HEK293 (cell line): ENCODE measurements around the gene MAPKAP1.

ENCODE experiments used
- KLF1 ChIP-seq: fragments of 450-650 bp; formaldehyde crosslinking; IDR thresholded peaks from 2 replicates; pipeline ENCODE4 v1.5.1; 2016; ENCODE audit warnings: missing biosample characterization, missing genetic modification characterization
- REPIN1 ChIP-seq: fragments of 450-650 bp; formaldehyde crosslinking; IDR thresholded peaks from 2 replicates; pipeline ENCODE4 v1.5.1; 2017; ENCODE audit warnings: missing biosample characterization, missing genetic modification characterization, low read depth
- SETDB1 ChIP-seq: IDR thresholded peaks from one replicate; pipeline ENCODE4 v1.6.1; 2017; ENCODE audit warnings: mild to moderate bottlenecking, low read length, moderate library complexity, mixed read lengths; ENCODE audit not compliant: insufficient read length
- ZNF169 ChIP-seq: fragments of 450-650 bp; formaldehyde crosslinking; IDR thresholded peaks from 2 replicates; pipeline ENCODE4 v1.5.1; 2016; ENCODE audit warnings: missing biosample characterization, missing genetic modification characterization
- ZNF324 ChIP-seq: fragments of 450-650 bp; formaldehyde crosslinking; IDR thresholded peaks from 2 replicates; pipeline ENCODE4 v1.5.1; 2016; ENCODE audit warnings: missing biosample characterization, missing genetic modification characterization
- ZNF544 ChIP-seq: fragments of 450-650 bp; formaldehyde crosslinking; IDR thresholded peaks from 2 replicates; pipeline ENCODE4 v1.5.0; 2017; ENCODE audit warnings: missing biosample characterization, missing genetic modification characterization
- TF ChIP-seq, protein P1 (sequence below): fragments of 450-650 bp; formaldehyde crosslinking; IDR thresholded peaks from 2 replicates; pipeline ENCODE4 v1.5.1; 2016; ENCODE audit warnings: missing biosample characterization, missing genetic modification characterization
- TF ChIP-seq, protein P2 (sequence below): fragments of 450-650 bp; formaldehyde crosslinking; IDR thresholded peaks from 2 replicates; pipeline ENCODE4 v1.5.1; 2016; ENCODE audit warnings: missing biosample characterization, missing genetic modification characterization
- TF ChIP-seq, protein P3 (sequence below): fragments of 450-650 bp; formaldehyde crosslinking; IDR thresholded peaks from 2 replicates; pipeline ENCODE4 v1.5.1; 2016; ENCODE audit warnings: missing biosample characterization, missing genetic modification characterization, borderline replicate concordance

DNA sequence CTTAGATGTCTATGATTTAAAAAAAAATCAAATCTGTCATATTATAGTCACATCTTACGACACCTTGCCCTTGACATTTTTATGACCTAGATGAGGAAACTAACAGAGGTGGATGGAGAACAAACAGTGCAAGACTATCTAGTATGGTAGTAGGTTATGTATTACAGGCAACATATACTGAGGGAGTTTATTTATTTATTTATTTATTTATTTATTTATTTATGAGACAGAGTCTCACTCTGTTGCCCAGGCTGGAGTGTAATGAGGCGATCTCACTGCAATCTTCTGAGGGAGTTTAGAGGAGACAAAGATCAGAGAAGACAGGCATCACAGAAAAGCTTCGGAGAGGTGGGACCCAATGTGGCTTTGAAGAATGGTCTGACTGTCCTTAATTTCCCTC, 35.6 kb upstream of the MAPKAP1 start:
- TF ChIP-seq, protein P1, sequence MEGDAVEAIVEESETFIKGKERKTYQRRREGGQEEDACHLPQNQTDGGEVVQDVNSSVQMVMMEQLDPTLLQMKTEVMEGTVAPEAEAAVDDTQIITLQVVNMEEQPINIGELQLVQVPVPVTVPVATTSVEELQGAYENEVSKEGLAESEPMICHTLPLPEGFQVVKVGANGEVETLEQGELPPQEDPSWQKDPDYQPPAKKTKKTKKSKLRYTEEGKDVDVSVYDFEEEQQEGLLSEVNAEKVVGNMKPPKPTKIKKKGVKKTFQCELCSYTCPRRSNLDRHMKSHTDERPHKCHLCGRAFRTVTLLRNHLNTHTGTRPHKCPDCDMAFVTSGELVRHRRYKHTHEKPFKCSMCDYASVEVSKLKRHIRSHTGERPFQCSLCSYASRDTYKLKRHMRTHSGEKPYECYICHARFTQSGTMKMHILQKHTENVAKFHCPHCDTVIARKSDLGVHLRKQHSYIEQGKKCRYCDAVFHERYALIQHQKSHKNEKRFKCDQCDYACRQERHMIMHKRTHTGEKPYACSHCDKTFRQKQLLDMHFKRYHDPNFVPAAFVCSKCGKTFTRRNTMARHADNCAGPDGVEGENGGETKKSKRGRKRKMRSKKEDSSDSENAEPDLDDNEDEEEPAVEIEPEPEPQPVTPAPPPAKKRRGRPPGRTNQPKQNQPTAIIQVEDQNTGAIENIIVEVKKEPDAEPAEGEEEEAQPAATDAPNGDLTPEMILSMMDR (tag by site-specific recombination) = no peak
- TF ChIP-seq ZNF324 (tag by site-specific recombination) = no peak
- TF ChIP-seq ZNF544 = no peak
- TF ChIP-seq SETDB1 = no peak
- no peak for TF ChIP-seq KLF1 (tag by site-specific recombination)
- TF ChIP-seq, protein P2, sequence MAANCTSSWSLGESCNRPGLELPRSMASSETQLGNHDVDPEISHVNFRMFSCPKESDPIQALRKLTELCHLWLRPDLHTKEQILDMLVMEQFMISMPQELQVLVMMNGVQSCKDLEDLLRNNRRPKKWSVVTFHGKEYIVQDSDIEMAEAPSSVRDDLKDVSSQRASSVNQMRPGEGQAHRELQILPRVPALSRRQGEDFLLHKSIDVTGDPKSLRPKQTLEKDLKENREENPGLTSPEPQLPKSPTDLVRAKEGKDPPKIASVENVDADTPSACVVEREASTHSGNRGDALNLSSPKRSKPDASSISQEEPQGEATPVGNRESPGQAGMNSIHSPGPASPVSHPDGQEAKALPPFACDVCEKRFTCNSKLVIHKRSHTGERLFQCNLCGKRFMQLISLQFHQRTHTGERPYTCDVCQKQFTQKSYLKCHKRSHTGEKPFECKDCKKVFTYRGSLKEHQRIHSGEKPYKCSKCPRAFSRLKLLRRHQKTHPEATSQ (tag by site-specific recombination) = no peak
- TF ChIP-seq REPIN1 (tag by site-specific recombination) = no peak
- TF ChIP-seq, protein P3, sequence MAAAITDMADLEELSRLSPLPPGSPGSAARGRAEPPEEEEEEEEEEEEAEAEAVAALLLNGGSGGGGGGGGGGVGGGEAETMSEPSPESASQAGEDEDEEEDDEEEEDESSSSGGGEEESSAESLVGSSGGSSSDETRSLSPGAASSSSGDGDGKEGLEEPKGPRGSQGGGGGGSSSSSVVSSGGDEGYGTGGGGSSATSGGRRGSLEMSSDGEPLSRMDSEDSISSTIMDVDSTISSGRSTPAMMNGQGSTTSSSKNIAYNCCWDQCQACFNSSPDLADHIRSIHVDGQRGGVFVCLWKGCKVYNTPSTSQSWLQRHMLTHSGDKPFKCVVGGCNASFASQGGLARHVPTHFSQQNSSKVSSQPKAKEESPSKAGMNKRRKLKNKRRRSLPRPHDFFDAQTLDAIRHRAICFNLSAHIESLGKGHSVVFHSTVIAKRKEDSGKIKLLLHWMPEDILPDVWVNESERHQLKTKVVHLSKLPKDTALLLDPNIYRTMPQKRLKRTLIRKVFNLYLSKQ (tag by site-specific recombination) = no peak
- no peak for TF ChIP-seq ZNF169 (tag by site-specific recombination)
